Parathyroid adenoma (tissue), 2 donors: ENCODE data around the gene TAF6L.

Source experiments
- H2AFZ ChIP-seq: fragments of 300-600 bp; sonication (generic); one replicate; pipeline ENCODE4 v1.7.0; 2017; ENCODE audit warnings: antibody characterized with exemption, mild to moderate bottlenecking
- H3K27ac ChIP-seq: fragments of 300-600 bp; sonication (generic); one replicate; pipeline ENCODE4 v1.7.0; 2017
- H3K27me3 ChIP-seq: fragments of 300-600 bp; sonication (generic); one replicate; pipeline ENCODE4 v1.7.0; 2017; ENCODE audit warnings: low read length; ENCODE audit not compliant: control insufficient read depth, insufficient read depth
- H3K36me3 ChIP-seq: fragments of 300-600 bp; sonication (generic); one replicate; pipeline ENCODE4 v1.7.0; 2017; ENCODE audit warnings: low read length; ENCODE audit not compliant: control insufficient read depth, insufficient read depth
- H3K4me1 ChIP-seq: fragments of 300-600 bp; sonication (generic); one replicate; pipeline ENCODE4 v1.7.0; 2017; ENCODE audit warnings: control low read depth
- H3K4me2 ChIP-seq: fragments of 300-600 bp; sonication (generic); one replicate; pipeline ENCODE4 v1.7.0; 2017; ENCODE audit warnings: low read length
- H3K4me3 ChIP-seq: fragments of 300-600 bp; sonication (generic); one replicate; pipeline ENCODE4 v1.7.0; 2017; ENCODE audit warnings: low read depth, low read length
- H3K79me2 ChIP-seq: fragments of 300-600 bp; sonication (generic); one replicate; pipeline ENCODE4 v1.7.0; 2017; ENCODE audit warnings: control low read depth
- H3K9ac ChIP-seq: fragments of 300-600 bp; sonication (generic); one replicate; pipeline ENCODE4 v1.7.0; 2017; ENCODE audit warnings: mild to moderate bottlenecking
- H3K9me3 ChIP-seq: fragments of 300-600 bp; sonication (generic); one replicate; pipeline ENCODE4 v1.7.0; 2017; ENCODE audit warnings: low read length; ENCODE audit not compliant: control insufficient read depth
- CTCF ChIP-seq: fragments of 300-600 bp; sonication (generic); IDR thresholded peaks from one replicate; pipeline ENCODE4 v1.7.0; 2017; ENCODE audit warnings: antibody characterized with exemption, mild to moderate bottlenecking
- donor health status: primary hyperparathyroidism.

Gene TAF6L, protein sequence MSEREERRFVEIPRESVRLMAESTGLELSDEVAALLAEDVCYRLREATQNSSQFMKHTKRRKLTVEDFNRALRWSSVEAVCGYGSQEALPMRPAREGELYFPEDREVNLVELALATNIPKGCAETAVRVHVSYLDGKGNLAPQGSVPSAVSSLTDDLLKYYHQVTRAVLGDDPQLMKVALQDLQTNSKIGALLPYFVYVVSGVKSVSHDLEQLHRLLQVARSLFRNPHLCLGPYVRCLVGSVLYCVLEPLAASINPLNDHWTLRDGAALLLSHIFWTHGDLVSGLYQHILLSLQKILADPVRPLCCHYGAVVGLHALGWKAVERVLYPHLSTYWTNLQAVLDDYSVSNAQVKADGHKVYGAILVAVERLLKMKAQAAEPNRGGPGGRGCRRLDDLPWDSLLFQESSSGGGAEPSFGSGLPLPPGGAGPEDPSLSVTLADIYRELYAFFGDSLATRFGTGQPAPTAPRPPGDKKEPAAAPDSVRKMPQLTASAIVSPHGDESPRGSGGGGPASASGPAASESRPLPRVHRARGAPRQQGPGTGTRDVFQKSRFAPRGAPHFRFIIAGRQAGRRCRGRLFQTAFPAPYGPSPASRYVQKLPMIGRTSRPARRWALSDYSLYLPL

DNA sequence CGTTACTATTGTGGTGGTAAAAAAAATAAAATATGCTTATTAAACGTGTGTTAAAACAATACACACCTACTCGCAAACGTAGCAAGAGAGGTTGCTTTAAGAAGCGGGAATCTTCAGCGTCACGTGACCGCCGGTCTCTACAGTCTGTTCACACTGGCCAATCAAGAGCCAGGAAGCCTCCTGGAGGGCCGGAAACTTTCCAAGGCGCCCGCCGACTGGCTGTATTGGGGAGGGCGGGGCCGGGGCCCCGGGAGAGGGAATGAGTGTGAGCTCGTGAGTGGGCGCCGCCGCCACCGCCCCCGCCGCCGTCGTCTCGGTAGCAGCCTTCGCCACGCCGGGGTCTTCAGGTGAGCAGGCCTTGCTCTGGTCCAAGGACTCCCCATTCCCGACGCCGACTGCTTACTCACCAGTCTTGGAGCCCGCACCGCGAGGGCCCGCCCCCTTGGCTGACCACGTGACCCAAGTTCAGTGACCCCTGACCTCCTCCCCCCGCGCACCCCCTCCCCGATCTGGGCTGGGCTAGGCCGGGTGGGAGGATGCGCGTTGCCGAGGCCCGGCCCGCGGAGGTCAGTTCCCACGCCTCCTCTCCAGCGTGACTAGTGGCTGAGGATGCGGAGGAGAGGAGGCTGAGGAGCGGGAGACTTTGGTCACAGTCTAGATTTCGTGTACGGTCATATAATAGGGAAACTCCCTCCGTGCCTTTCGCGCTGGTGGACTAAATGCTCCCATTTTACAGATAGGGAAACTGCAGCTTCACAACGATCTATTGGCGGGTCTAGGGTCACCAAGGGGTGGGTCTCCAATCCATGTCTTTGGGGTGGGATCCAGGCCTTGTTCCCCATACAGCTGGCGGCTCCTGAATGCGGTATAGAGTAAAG is at the start of gene TAF6L:
Gene TAF6L (plus strand): TSS at position 253 of the 878 bp plus-strand sequence. CDS start 4,388 bp downstream, outside the sequence.
- peak within 1 kb of the TSS; percentile 68 for H3K4me3 ChIP-seq
- H3K36me3 ChIP-seq = no peaks in the 10 kb centered on the region
- no peak for TF ChIP-seq CTCF
- H2AFZ ChIP-seq = peak within 1 kb of the TSS; percentile 88
- peaks cover 4% of the 10 kb centered on the region for H3K4me1 ChIP-seq
- H3K79me2 ChIP-seq = no peaks in the 10 kb centered on the region
- peak within 1 kb of the TSS; percentile 61 for H3K4me2 ChIP-seq
- H3K27ac ChIP-seq = peak within 1 kb of the TSS; percentile 78
- H3K27me3 ChIP-seq = no peaks in the 10 kb centered on the region
- no peaks in the 10 kb centered on the region for H3K9me3 ChIP-seq
- no peak within 1 kb of the TSS for H3K9ac ChIP-seq

DNA sequence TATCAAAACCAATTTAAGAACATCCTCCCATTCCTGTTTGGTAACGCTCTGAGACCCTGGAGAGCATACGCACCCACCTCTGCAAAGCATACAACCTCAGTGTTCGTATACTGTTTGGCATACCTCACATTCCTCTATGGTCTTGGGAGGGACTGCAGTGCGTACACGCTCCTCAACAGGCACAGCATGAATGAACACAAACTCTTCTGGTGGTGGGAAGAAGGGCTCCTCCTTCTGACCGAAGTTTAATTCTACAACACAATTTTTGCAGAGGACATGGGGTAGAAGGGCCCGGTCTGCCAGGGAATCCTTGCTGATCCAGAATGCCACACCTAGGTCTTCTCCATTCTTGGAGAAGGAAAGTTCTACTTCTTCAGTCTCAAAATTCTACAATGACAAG is 49.2 kb upstream of the TAF6L start:
- Histone ChIP-seq H3K4me2 (no peak overlapping the region), H3K27me3 (no peaks in the 10 kb centered on the region), H3K4me1 (peaks cover 6% of the 10 kb centered on the region), H3K9me3 (no peaks in the 10 kb centered on the region), H3K36me3 (no peaks in the 10 kb centered on the region), H2AFZ (no peak overlapping the region), H3K79me2 (peaks cover 55% of the 10 kb centered on the region), H3K27ac (no peak overlapping the region), H3K4me3 (no peak overlapping the region), H3K9ac (no peak overlapping the region)
- TF ChIP-seq CTCF = no peak

- H3K79me2 ChIP-seq = peaks cover 48% of the 10 kb centered on the region
- no peak for TF ChIP-seq CTCF
- no peaks in the 10 kb centered on the region for H3K36me3 ChIP-seq
- peaks cover 6% of the 10 kb centered on the region for H3K4me1 ChIP-seq
- no peaks in the 10 kb centered on the region for H3K27me3 ChIP-seq
- H3K9ac ChIP-seq = no peak overlapping the region
- H2AFZ ChIP-seq = no peak overlapping the region
- peak overlapping the region; percentile 9 for H3K27ac ChIP-seq
- H3K4me2 ChIP-seq = peak overlapping the region; percentile 87
- H3K4me3 ChIP-seq = no peak overlapping the region
- no peaks in the 10 kb centered on the region for H3K9me3 ChIP-seq
Measured at GRCh38 chr11:62724171-62724570, 47.0 kb upstream of the TAF6L start.

GRCh38 chr11:62725646-62726045 is 45.5 kb upstream of the TAF6L start:
- H3K36me3 ChIP-seq = no peaks in the 10 kb centered on the region
- H3K9ac ChIP-seq = no peak overlapping the region
- no peaks in the 10 kb centered on the region for H3K27me3 ChIP-seq
- peaks cover 44% of the 10 kb centered on the region for H3K79me2 ChIP-seq
- H2AFZ ChIP-seq = no peak overlapping the region
- H3K4me3 ChIP-seq = peak overlapping the region; percentile 88
- H3K4me2 ChIP-seq = peak overlapping the region; percentile 87
- H3K4me1 ChIP-seq = peaks cover 9% of the 10 kb centered on the region
- H3K27ac ChIP-seq = peak overlapping the region; percentile 69
- no peak for TF ChIP-seq CTCF
- no peaks in the 10 kb centered on the region for H3K9me3 ChIP-seq
